Endothelial cell of umbilical vein (primary cell): ENCODE measurements around the gene COL1A1. TPM values are rescaled to one million over a fixed set of nuclear protein-coding genes. Genes with fewer than 3 reads are reported as not detected.

Experiments used
- BruUV-seq: library from RNA; stranded (reverse); fragments of 400-500 nt; replicated peaks from 2 replicates; lab custom pipeline; 2021; lab: Mats Ljungman, UMichigan
- CTCF ChIA-PET: fragments of 300-600, 350-600 bp; sonication (Branson Sonifier 250); formaldehyde crosslinking; loops from one replicate; lab custom pipeline; 2021; ENCODE audit warnings: antibody characterized with exemption, inconsistent platforms; lab: Charles Lee
- POLR2A ChIA-PET: fragments of 300-600, 350-600 bp; sonication (Branson Sonifier 250); formaldehyde crosslinking; loops from one replicate; lab custom pipeline; 2021; ENCODE audit warnings: antibody characterized with exemption, inconsistent platforms; lab: Charles Lee
- DNase-seq: peaks from one replicate; pipeline ENCODE4 v3.0.0-alpha.2; 2011; ENCODE audit warnings: low read depth, low spot score
- FAIRE-seq: peaks from 2 replicates; lab custom pipeline; 2011; peaks lifted over from hg19 to GRCh38; lab: Jason Lieb, UNC
- H2AFZ ChIP-seq: 2 replicates; pipeline ENCODE4 v1.6.0; 2012; ENCODE audit warnings: low read depth, low read length, control low read depth, inconsistent platforms
- H3K27ac ChIP-seq: 2 replicates; pipeline ENCODE4 v1.5.1; 2011; ENCODE audit warnings: low read depth, mild to moderate bottlenecking, control low read depth, low read length, moderate library complexity; ENCODE audit not compliant: insufficient read depth
- H3K27me3 ChIP-seq, 2 experiments: 2 replicates each; pipeline versions ENCODE4 v1.6.0 to v1.6.1; 2011; ENCODE audit warnings: low read length in 2 of 2, mixed read lengths in 1 of 2; ENCODE audit not compliant: control insufficient read depth in 2 of 2, insufficient read depth in 2 of 2
- H3K36me3 ChIP-seq, 2 experiments: 2 replicates in 1 of 2; 3 replicates in 1 of 2; pipeline ENCODE4 v1.5.1; 2011; ENCODE audit warnings: low read length in 2 of 2, mild to moderate bottlenecking in 1 of 2, moderate library complexity in 1 of 2; ENCODE audit not compliant: control insufficient read depth in 2 of 2, insufficient read depth in 2 of 2; ENCODE audit errors: extremely low read depth in 1 of 2
- H3K4me1 ChIP-seq: 3 replicates; pipeline ENCODE4 v1.5.1; 2011; ENCODE audit warnings: mild to moderate bottlenecking, low read length; ENCODE audit not compliant: control insufficient read depth, insufficient read depth; ENCODE audit errors: extremely low read depth
- H3K4me2 ChIP-seq: 2 replicates; pipeline ENCODE4 v1.6.1; 2011; ENCODE audit warnings: low read length, control low read depth, mixed read lengths; ENCODE audit not compliant: insufficient read depth
- H3K4me3 ChIP-seq, 3 experiments: fragments of 200-600 bp in 1 of 3; sonication (generic), shearing (Covaris generic) in 1 of 3; replicated peaks in 1 of 3; 2 replicates each; pipeline ENCODE4 v1.5.1; 2011 to 2016; ENCODE audit warnings: control low read depth in 3 of 3, low read length in 3 of 3, mild to moderate bottlenecking in 2 of 3, inconsistent platforms in 1 of 3, low read depth in 1 of 3, moderate library complexity in 1 of 3; ENCODE audit not compliant: insufficient read depth in 1 of 3
- H3K79me2 ChIP-seq: 2 replicates; pipeline ENCODE4 v1.6.0; 2012; ENCODE audit warnings: low read length, inconsistent platforms; ENCODE audit not compliant: control insufficient read depth, insufficient read depth
- H3K9ac ChIP-seq: replicated peaks from 2 replicates; pipeline ENCODE3; 2011; ENCODE audit warnings: low read length, control low read depth; ENCODE audit not compliant: insufficient read depth; ENCODE audit errors: extremely low read depth
- H3K9me1 ChIP-seq: replicated peaks from 3 replicates; pipeline ENCODE4 v1.6.0; 2011; ENCODE audit warnings: mild to moderate bottlenecking, low read length; ENCODE audit not compliant: control insufficient read depth, insufficient read depth; ENCODE audit errors: extremely low read depth
- H3K9me3 ChIP-seq: replicated peaks from 2 replicates; pipeline ENCODE4 v1.5.1; 2012; ENCODE audit warnings: low read length, inconsistent platforms; ENCODE audit not compliant: control insufficient read depth, insufficient read depth
- H4K20me1 ChIP-seq: replicated peaks from 2 replicates; pipeline ENCODE3; 2011; ENCODE audit warnings: mild to moderate bottlenecking, low read length; ENCODE audit not compliant: control insufficient read depth, insufficient read depth; ENCODE audit errors: extremely low read depth
- CTCF ChIP-seq, 2 donors: IDR thresholded peaks; 1 replicate in 1 of 2; 2 replicates in 1 of 2; pipeline ENCODE4 v1.5.1; 2011; ENCODE audit warnings: low read length in 2 of 2, mild to moderate bottlenecking in 2 of 2, moderate library complexity in 2 of 2, control low read depth in 1 of 2, inconsistent platforms in 1 of 2, low read depth in 1 of 2; ENCODE audit not compliant: insufficient read depth in 1 of 2; ENCODE audit errors: extremely low read depth in 1 of 2
- EZH2 ChIP-seq: IDR thresholded peaks from 2 replicates; pipeline ENCODE4 v1.6.1; 2012; ENCODE audit warnings: borderline replicate concordance, low read depth, mild to moderate bottlenecking, moderate library complexity, low read length, inconsistent platforms; ENCODE audit not compliant: severe bottlenecking
- FOS ChIP-seq: IDR thresholded peaks from 2 replicates; pipeline ENCODE4 v1.6.1; 2011; ENCODE audit warnings: mild to moderate bottlenecking, low read length, moderate library complexity, borderline replicate concordance; ENCODE audit not compliant: insufficient read depth
- GATA2 ChIP-seq: IDR thresholded peaks from 2 replicates; pipeline ENCODE4 v1.7.0; 2011; ENCODE audit warnings: low read depth, mild to moderate bottlenecking, moderate library complexity, mixed read lengths, low read length; ENCODE audit not compliant: insufficient read length, insufficient read depth
- JUN ChIP-seq: IDR thresholded peaks from 2 replicates; pipeline ENCODE4 v1.6.1; 2011; ENCODE audit warnings: borderline replicate concordance, low read depth; ENCODE audit not compliant: insufficient read length, insufficient read depth
- MAX ChIP-seq: IDR thresholded peaks from 2 replicates; pipeline ENCODE4 v1.6.1; 2011; ENCODE audit not compliant: insufficient read depth, insufficient read length
- MYC ChIP-seq: IDR thresholded peaks from one replicate; pipeline ENCODE4 v1.6.1; 2011; ENCODE audit warnings: mild to moderate bottlenecking, low read depth, low read length
- POLR2A ChIP-seq: IDR thresholded peaks from 2 replicates; pipeline ENCODE4 v1.6.1; 2012; ENCODE audit warnings: low read depth, mild to moderate bottlenecking, control low read depth, low read length
- POLR2AphosphoS5 ChIP-seq: IDR thresholded peaks from 2 replicates; pipeline ENCODE4 v1.6.1; 2012; ENCODE audit warnings: low read depth, mild to moderate bottlenecking, control low read depth, low read length, moderate library complexity; ENCODE audit not compliant: insufficient read depth
- dilution Hi-C: fragments of 300-500 bp; cut with MboI; formaldehyde crosslinking; loops from one replicate; pipeline ENCODE4 v1.15.0; 2019; ENCODE audit warnings: low sequenced_read_pairs; ENCODE audit not compliant: extremely low pct_ligation_motif_present
- intact Hi-C: fragments of 100-400 bp; cut with micrococcal nuclease; formaldehyde crosslinking; loops from one replicate; pipeline ENCODE4 v1.10.0; 2022
- polyA plus RNA-seq, 4 experiments: library from polyadenylated mRNA; depleted of rRNA in 3 of 4; stranded (reverse) in 3 of 4; unstranded in 1 of 4; fragments of >200 nt; gene quantifications; 2 replicates each; pipeline versions ENCODE4 v1.2.1 to v1.2.3, GENCODE V29; 2011 to 2012; ENCODE audit warnings: missing spikeins in 1 of 4
- total RNA-seq: library from RNA; stranded (reverse); gene quantifications from 2 replicates; pipeline ENCODE4 v1.2.3, GENCODE V29; 2021

The COL1A1 gene
- total and polyA plus RNA-seq, 2 donors (not counting 3 experiments of a cell fraction or from before 2014, with no cell fraction given): 0.07 TPM

- H3K4me1 ChIP-seq: peaks cover 6% of the 10 kb centered on the region
- dilution Hi-C loops (no loop called here), intact Hi-C loops (no loop called here)
- H3K4me2 ChIP-seq: no peak overlapping the region
- no peaks in the 10 kb centered on the region for H3K36me3 ChIP-seq
- no peaks in the 10 kb centered on the region for H4K20me1 ChIP-seq
- FAIRE-seq (no peak), DNase-seq (no peak)
- no peaks in the 10 kb centered on the region for H3K79me2 ChIP-seq
- POLR2A ChIA-PET: no interaction called here
- BruUV-seq: no TSS peak
- H2AFZ ChIP-seq: no peak overlapping the region
- H3K27ac ChIP-seq: no peak overlapping the region
- no peaks in the 10 kb centered on the region for H3K9me3 ChIP-seq
- H3K9me1 ChIP-seq: no peaks in the 10 kb centered on the region
- no peak overlapping the region for H3K4me3 ChIP-seq
- CTCF ChIA-PET: interaction anchor here (0.6 to 3.6 kb wide), 5 partner anchors 34 to 134 kb away, joined by 3 to 15 read pairs (median 3); no protein-coding TSS in a partner anchor
- no peak overlapping the region for H3K9ac ChIP-seq
- TF ChIP-seq MYC: no peak
- no peak for TF ChIP-seq POLR2AphosphoS5
- TF ChIP-seq MAX: no peak
- TF ChIP-seq EZH2: no peak
- no peak for TF ChIP-seq JUN
- TF ChIP-seq POLR2A: no peak
- no peak for TF ChIP-seq GATA2
- TF ChIP-seq FOS: no peak
- TF ChIP-seq CTCF (IDR thresholded peaks at IDR 0.05; ENCODE audit: extremely low read depth in 1 of 2, insufficient read depth in 1 of 2, low read depth in 1 of 2, low read length in 2 of 2): no peak
- H3K27me3 ChIP-seq: peaks cover 0 to 2% of the 10 kb centered on the region in 2 experiments
These were observed 37.4 kb downstream of the COL1A1 start for GRCh38 chr17:50163843-50164696.
